HT-29 (cell line): ENCODE results near the gene ALG14. TPM values are rescaled to one million over a fixed set of nuclear protein-coding genes. Genes with fewer than 3 reads are reported as not detected.

Experiments used
- DNase-seq: peaks from one replicate; pipeline ENCODE4 v3.0.0-alpha.2; 2015; ENCODE audit warnings: low spot score
- total RNA-seq: library from RNA; depleted of rRNA; stranded (reverse); fragments of >200 nt; shearing (Covaris generic); gene quantifications from 2 replicates; pipeline ENCODE4 v1.2.3, GENCODE V29; 2014; rRNA removed

The ALG14 gene
- total RNA-seq, 1 experiment from 2014 or later: 2.0 TPM

DNA sequence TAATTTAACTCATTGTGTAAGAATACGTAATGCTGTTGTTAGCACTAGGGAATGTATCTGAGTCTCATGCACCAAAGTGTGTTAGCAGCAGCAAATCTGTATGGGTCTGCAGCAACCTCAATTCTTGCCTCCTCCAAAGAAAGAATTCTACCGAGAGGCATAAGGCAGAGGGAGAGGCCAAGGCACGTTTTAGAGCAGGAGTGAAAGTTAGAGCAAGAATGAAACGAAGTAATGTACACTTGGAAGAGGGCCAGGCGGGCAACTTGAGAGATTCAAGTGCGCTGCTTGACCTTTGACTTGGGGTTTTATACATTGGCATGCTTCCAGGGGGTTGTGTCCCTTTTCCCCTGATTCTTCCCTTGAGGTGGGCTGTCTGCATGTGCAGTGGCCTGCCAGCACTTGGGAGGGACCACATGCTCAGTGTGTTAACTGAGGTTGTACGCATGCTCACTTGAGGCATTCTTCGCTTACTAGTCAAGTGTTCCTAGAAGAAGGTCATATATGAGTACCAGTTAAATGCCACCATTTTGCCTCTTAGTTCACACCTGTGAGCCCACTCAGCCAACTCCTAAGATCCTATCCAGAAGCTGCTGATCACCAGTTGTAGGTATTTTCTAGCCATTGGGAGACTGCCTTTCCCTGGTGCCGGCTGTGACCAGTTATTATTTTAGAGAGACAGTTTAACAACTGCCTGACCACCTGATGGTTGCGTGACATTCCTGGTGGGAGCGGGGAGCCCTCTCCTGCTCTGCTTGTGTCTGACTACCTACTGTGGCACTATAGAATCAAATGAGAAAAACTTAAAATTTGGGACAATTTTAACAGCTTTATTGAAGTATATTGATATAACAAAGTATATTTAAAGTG, 143.2 kb downstream of the ALG14 start:
- DNase-seq: no peak

DNA sequence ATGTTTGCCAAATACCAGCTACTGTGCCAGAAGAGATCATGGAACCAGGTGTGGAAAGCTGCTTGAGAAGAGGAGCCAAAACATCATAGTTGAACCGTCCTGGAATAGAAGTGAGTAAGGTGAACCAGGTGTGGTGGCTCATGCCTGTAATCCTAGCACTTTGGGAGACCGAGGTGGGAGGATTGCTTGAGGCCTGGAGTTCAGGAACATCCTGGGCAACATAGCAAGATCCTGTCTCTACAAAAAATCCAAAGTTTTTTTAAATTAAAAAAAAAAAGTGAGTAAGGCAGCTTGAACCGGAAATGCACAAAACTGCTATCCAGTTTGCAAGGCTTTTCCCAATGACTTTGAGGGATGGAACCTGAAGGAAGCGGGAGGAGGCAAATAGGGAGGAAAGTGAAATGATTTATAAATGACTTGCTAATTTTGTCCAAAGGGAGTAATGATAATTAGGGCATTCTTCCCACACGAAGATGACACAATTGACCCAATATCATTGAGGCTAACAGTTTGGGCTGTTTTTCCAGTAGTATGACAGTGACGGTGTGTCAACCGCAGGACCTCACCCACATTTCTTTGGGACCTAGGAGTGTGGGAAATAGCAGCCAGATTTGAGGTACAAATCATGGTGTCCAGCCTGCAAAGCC, 144.3 kb downstream of the ALG14 start:
- no peak for DNase-seq

DNA sequence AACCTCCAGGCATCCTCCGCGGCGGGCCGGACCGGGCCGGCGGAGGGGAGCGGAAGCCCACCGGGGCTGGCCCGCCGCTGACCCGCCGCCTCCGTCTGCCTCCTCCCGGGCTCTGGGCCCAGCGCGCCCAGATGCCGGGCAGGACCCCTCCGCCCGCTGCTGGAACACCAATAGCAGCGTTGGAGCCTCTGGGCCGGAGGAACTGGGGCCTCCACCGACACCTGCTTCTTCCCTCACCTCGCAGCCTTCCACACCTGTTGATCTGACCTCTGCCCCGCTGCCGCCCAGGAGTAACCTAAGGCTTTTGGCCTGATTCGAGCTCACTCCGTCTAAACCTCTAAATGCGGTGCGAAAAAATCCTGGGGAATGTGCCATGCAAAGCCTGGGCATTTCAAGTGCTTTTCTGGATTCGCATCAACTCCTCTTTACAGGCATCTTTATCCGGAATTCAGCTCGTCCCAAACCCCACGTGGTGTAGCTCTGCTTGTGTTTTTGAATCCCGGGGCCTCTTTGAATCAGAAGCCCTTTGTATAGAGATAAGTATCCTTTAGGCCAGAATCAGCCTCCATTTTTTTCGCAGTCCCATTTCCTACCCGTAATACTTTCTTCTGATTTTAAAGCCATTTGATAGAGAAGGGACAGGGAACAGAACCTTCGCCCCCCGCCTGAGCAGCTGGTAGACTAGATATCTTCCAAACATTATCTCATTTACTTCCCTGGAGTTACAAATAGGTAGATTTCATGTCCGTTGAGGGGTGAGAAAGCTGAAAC, 145.2 kb downstream of the ALG14 start:
- no peak for DNase-seq

DNA sequence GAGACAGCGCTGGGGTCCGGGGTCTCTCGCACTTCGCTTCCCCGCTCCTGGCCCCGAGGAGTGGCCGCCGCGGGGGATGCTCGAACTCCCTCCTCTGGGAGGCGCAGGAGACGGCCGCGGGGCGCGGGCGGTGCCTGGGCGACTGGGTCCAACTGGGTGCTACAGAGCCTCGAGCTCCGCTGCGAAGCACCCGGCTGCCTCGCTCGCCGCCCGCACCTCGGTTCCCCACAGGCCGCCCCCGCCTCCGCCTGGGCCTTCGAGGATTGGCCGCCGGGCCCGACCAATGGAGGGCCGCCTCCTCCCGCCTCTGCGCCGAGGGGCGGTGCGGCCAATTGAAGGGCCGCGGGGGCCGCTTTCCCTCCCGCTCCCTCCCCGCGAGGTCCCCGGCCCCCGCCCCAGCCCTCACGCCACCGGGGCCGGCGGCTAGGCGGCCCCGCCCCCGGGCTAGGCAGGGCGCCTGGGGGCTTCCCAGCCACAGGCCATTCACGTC, 145.8 kb downstream of the ALG14 start, which contains the start of gene CNN3:
TSS of gene CNN3 (minus strand) at position 196 of the 490 bp plus-strand sequence. CDS start 216 bp downstream, outside the sequence.
- peak; percentile 30 for DNase-seq

DNA sequence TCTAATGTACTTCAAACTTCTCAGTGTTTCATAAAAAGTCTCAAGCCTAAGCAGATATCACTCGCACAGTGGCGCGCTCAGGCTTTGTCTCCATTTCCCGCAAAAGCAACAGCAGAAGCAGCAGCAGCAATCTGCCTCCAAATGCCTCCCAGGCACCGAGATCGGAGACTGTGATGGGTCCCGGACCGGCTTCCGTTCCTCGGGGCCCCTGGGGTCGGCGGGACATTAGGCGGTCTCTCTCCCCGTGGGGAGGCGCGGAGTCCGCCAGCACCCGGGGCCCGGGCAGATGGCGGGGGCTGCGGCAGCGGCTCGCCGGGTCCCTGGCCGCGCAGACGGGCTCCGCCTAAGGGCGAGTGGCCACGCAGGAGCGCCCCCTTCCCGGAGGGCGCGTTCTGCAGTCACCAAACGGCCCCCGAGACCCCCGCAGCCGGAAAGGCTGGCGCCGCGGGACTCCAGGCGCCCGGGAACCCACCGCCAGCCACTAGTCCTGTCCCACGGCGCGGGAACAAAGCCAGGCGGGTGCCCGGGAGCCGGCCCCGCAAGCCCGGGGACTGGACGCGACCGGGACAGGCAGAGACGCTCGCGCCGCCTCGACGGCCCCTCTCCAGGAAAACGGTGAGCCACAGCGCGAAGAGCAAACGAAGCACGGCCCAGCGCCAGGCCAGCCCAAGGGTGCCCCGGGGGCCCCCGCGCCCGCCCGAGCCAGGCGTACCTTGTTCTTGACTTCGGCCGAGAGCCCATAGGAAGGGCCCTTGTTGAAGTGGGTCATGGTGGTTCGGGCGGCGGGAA, 146.4 kb downstream of the ALG14 start:
- DNase-seq: peak; percentile 20

DNA sequence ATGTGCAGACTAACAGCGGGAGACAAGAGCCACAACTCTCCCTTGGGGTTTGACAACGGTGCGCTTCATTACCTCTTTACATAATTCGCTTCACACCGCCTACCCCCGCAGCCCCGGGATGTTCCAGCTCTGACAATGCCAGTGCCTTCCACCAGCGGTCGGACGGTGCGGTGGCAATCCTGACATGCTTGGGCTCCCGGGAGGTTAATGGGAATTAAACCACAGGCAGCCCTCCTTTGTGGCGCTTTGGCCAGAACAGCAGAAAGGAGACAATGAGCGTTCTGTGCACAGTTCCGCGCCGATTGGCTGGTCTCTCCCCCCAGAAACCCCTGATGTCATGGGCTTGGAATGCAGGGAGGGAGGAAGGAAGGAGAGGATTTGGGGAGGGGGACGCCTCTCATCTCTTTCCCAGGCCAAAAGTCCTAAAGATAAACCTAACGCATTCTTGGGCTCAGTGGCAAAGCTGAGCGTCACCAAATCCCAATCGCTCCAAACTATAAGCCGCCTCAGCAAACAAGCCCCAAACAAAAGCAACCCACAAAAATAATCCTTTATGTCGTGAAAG, 147.1 kb downstream of the ALG14 start:
- peak; percentile 16 for DNase-seq

DNA sequence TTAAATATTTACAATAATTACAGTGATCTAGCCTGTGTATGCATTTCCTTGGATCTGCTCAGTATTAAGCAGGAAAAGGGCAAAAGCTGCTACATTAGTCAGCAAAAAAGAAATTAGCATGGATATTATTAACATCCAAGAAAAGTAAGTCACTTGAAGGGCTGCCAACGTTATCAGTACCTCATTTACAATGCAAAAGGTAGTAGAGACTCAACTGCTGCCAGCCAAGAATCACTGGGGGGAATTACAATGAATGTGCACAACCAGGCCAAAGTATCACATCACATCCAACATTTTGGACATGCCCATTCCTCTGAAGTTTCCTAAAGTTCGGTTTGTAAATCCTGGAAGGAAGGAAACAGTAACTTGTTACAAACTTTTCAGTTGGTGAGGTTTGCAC, 147.7 kb downstream of the ALG14 start:
- DNase-seq: no peak

Other genes starting within 250 kb of the ALG14 start
- 3.2 and 6.3 TPM in 2 replicates for gene CNN3, start 145.8 kb downstream of the ALG14 start, total RNA-seq
- gene TLCD4, start 44.4 kb upstream of the ALG14 start, total RNA-seq: 1.3 and 1.4 TPM in 2 replicates
- 3.5 TPM in 2 replicates for gene RWDD3, start 161.3 kb upstream of the ALG14 start, total RNA-seq